HepG2 (cell line): ENCODE results near the gene SLC22A23. TPM values are rescaled to one million over a fixed set of nuclear protein-coding genes. Genes with fewer than 3 reads are reported as not detected.

ENCODE experiments used
- BCL6 ChIP-seq: IDR thresholded peaks from 2 replicates; pipeline ENCODE4 v1.6.1; 2016; ENCODE audit warnings: missing genetic modification reagents, missing compliant biosample characterization
- CEBPG ChIP-seq: IDR thresholded peaks from 2 replicates; pipeline ENCODE4 v1.6.1; 2016
- HDAC1 ChIP-seq: sonication (generic); formaldehyde crosslinking; IDR thresholded peaks from 2 replicates; pipeline ENCODE4 v1.5.1; 2020; ENCODE audit warnings: mild to moderate bottlenecking, missing genetic modification reagents
- KDM1A ChIP-seq: IDR thresholded peaks from 2 replicates; pipeline ENCODE4 v1.6.1; 2016; ENCODE audit warnings: missing compliant biosample characterization
- MIER3 ChIP-seq: IDR thresholded peaks from 2 replicates; pipeline ENCODE4 v1.6.1; 2016; ENCODE audit warnings: missing compliant biosample characterization, borderline replicate concordance
- NAIF1 ChIP-seq: sonication (generic); formaldehyde crosslinking; IDR thresholded peaks from 2 replicates; pipeline ENCODE4 v1.5.0; 2020; ENCODE audit warnings: mild to moderate bottlenecking, missing genetic modification reagents, borderline replicate concordance
- RARA ChIP-seq: IDR thresholded peaks from 2 replicates; pipeline ENCODE4 v1.6.1; 2016; ENCODE audit warnings: missing genetic modification reagents, missing compliant biosample characterization
- RFXAP ChIP-seq: sonication (generic); formaldehyde crosslinking; IDR thresholded peaks from 2 replicates; pipeline ENCODE4 v1.4.0; 2020; ENCODE audit warnings: missing genetic modification reagents, borderline replicate concordance
- SAP130 ChIP-seq: IDR thresholded peaks from 2 replicates; pipeline ENCODE4 v1.6.1; 2016; ENCODE audit warnings: low read depth
- SIN3B ChIP-seq: fragments of 150-350 bp; IDR thresholded peaks from 2 replicates; pipeline ENCODE4 v1.6.1; 2014; ENCODE audit warnings: low read length
- TEAD3 ChIP-seq: optimal IDR thresholded peaks from 2 replicates; pipeline ENCODE3; 2016; ENCODE audit warnings: borderline replicate concordance
- XRCC5 ChIP-seq: fragments of 200-400 bp; formaldehyde crosslinking; optimal IDR thresholded peaks from 2 replicates; pipeline ENCODE3; 2017; ENCODE audit warnings: mild to moderate bottlenecking, low read length
- ZKSCAN5 ChIP-seq: sonication (generic); formaldehyde crosslinking; IDR thresholded peaks from 2 replicates; pipeline ENCODE4 v1.5.1; 2020; ENCODE audit warnings: mild to moderate bottlenecking, missing genetic modification reagents
- polyA plus RNA-seq, 8 experiments: library from polyadenylated mRNA; depleted of rRNA in 3 of 8; stranded (reverse) in 7 of 8; unstranded in 1 of 8; fragments of >200 nt; fragmentation: Illumina TruSeq in 4 of 8; extraction: Trizol in 4 of 8; gene quantifications; 2 replicates each; pipeline versions ENCODE4 v1.2.1 to v1.2.3, GENCODE V29; 2011 to 2016; ENCODE audit warnings: low read depth in 4 of 8, missing spikeins in 1 of 8, mixed read lengths in 1 of 8; ENCODE audit not compliant: insufficient read depth in 1 of 8
- total RNA-seq, 5 experiments: library from RNA; depleted of rRNA; stranded (reverse); fragments of >200 nt; fragmentation: Illumina TruSeq; extraction: Trizol; gene quantifications; 2 replicates each; pipeline ENCODE4 v1.2.3, GENCODE V29; 2016; ENCODE audit warnings: low read depth in 1 of 5
- TF ChIP-seq, protein P1 (sequence below): IDR thresholded peaks from 2 replicates; pipeline ENCODE4 v1.6.1; 2016; ENCODE audit warnings: missing genetic modification reagents, missing compliant biosample characterization
- TF ChIP-seq, protein P2 (sequence below): sonication (generic); formaldehyde crosslinking; IDR thresholded peaks from 2 replicates; pipeline ENCODE4 v1.4.0; 2020; ENCODE audit warnings: missing genetic modification reagents
- TF ChIP-seq, protein P3 (sequence below): sonication (generic); formaldehyde crosslinking; IDR thresholded peaks from 2 replicates; pipeline ENCODE4 v1.4.0; 2020; ENCODE audit warnings: missing genetic modification reagents
- TF ChIP-seq, protein P4 (sequence below): sonication (generic); formaldehyde crosslinking; IDR thresholded peaks from 2 replicates; pipeline ENCODE4 v1.4.0; 2020; ENCODE audit warnings: low read depth, mild to moderate bottlenecking, missing genetic modification reagents
- TF ChIP-seq, protein P5 (sequence below): sonication (generic); formaldehyde crosslinking; IDR thresholded peaks from 2 replicates; pipeline ENCODE4 v1.8.0; 2022; ENCODE audit warnings: mild to moderate bottlenecking, missing genetic modification reagents; ENCODE audit not compliant: insufficient replicate concordance

The SLC22A23 gene
- total and polyA plus RNA-seq, 2 of the 13 experiments (the other 11 are each of a cell fraction or from before 2014, with no cell fraction given) = 11.8 to 17.5 TPM

DNA sequence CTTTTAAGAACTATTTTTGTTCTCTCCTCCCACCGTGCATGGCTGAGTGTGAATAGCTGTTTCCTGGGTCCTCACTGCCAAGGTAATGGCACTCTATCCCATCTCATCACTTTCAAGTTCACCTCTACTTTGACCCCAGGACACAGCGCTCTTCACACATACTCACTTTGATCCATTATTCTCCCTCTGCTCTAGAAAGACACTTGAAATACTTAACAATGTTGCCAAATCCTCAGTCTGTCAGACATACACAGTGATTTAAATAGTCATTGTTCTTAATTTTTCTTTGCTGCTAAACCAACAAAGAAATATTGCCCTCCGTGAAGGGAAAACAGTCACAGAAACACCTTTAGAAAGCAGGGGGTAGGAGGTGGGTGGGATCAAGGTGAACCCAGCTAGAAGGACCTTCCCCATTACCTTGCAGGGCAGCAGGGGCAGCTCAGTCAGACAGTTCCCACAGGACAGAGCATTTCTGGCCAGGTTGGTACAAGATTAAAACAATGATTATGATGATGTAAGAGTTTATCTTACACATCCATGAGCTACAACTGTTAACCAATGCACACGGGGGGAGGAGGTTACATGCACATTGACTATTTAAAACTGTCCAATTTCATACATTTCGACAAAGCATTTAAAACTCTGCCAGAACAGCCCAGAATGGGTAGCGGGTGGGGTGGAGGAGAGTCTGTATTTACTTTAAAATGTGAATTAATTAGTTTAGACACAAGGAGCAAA, 2.4 kb downstream of the SLC22A23 start (continued):
- TF ChIP-seq BCL6 (CRISPR knock-in tag) = peak; percentile 54
- TF ChIP-seq, protein P1, sequence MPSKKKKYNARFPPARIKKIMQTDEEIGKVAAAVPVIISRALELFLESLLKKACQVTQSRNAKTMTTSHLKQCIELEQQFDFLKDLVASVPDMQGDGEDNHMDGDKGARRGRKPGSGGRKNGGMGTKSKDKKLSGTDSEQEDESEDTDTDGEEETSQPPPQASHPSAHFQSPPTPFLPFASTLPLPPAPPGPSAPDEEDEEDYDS (CRISPR knock-in tag) = 0 out of 2 replicates have a peak, but pooled peaks have one; percentile 22
- no peak for TF ChIP-seq RFXAP (CRISPR knock-in tag)
- TF ChIP-seq, protein P2, sequence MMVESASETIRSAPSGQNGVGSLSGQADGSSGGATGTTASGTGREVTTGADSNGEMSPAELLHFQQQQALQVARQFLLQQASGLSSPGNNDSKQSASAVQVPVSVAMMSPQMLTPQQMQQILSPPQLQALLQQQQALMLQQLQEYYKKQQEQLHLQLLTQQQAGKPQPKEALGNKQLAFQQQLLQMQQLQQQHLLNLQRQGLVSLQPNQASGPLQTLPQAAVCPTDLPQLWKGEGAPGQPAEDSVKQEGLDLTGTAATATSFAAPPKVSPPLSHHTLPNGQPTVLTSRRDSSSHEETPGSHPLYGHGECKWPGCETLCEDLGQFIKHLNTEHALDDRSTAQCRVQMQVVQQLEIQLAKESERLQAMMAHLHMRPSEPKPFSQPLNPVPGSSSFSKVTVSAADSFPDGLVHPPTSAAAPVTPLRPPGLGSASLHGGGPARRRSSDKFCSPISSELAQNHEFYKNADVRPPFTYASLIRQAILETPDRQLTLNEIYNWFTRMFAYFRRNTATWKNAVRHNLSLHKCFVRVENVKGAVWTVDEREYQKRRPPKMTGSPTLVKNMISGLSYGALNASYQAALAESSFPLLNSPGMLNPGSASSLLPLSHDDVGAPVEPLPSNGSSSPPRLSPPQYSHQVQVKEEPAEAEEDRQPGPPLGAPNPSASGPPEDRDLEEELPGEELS (CRISPR knock-in tag) = no peak
- TF ChIP-seq XRCC5 = no peak
- TF ChIP-seq RARA = peak; percentile 84
- TF ChIP-seq MIER3 (CRISPR knock-in tag) = 0 out of 2 replicates have a peak, but pooled peaks have one; percentile 22
- TF ChIP-seq, protein P3, sequence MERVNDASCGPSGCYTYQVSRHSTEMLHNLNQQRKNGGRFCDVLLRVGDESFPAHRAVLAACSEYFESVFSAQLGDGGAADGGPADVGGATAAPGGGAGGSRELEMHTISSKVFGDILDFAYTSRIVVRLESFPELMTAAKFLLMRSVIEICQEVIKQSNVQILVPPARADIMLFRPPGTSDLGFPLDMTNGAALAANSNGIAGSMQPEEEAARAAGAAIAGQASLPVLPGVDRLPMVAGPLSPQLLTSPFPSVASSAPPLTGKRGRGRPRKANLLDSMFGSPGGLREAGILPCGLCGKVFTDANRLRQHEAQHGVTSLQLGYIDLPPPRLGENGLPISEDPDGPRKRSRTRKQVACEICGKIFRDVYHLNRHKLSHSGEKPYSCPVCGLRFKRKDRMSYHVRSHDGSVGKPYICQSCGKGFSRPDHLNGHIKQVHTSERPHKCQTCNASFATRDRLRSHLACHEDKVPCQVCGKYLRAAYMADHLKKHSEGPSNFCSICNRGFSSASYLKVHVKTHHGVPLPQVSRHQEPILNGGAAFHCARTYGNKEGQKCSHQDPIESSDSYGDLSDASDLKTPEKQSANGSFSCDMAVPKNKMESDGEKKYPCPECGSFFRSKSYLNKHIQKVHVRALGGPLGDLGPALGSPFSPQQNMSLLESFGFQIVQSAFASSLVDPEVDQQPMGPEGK = no peak; the same call in 1 of the 2 replicates
- 0 out of 2 replicates have a peak, but pooled peaks have one; percentile 28 for TF ChIP-seq CEBPG (CRISPR knock-in tag)
- no peak for TF ChIP-seq ZKSCAN5 (CRISPR knock-in tag)
- no peak for TF ChIP-seq SIN3B
- TF ChIP-seq, protein P4, sequence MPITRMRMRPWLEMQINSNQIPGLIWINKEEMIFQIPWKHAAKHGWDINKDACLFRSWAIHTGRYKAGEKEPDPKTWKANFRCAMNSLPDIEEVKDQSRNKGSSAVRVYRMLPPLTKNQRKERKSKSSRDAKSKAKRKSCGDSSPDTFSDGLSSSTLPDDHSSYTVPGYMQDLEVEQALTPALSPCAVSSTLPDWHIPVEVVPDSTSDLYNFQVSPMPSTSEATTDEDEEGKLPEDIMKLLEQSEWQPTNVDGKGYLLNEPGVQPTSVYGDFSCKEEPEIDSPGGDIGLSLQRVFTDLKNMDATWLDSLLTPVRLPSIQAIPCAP (CRISPR knock-in tag) = no peak
- TF ChIP-seq TEAD3 = peak; percentile 37
- no peak for TF ChIP-seq KDM1A
- 0 out of 2 replicates have a peak, but pooled peaks have one; percentile 20 for TF ChIP-seq HDAC1 (CRISPR knock-in tag)
- TF ChIP-seq, protein P5, sequence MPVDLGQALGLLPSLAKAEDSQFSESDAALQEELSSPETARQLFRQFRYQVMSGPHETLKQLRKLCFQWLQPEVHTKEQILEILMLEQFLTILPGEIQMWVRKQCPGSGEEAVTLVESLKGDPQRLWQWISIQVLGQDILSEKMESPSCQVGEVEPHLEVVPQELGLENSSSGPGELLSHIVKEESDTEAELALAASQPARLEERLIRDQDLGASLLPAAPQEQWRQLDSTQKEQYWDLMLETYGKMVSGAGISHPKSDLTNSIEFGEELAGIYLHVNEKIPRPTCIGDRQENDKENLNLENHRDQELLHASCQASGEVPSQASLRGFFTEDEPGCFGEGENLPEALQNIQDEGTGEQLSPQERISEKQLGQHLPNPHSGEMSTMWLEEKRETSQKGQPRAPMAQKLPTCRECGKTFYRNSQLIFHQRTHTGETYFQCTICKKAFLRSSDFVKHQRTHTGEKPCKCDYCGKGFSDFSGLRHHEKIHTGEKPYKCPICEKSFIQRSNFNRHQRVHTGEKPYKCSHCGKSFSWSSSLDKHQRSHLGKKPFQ (CRISPR knock-in tag) = peak; percentile 73
- peak; percentile 43; the same call in 1 of the 2 replicates for TF ChIP-seq SAP130 (CRISPR knock-in tag)
- 0 out of 2 replicates have a peak, but pooled peaks have one; percentile 14 for TF ChIP-seq NAIF1
